ACC112 (cell line): Measurements from ENCODE around the gene CARS1.

Experiments
- H2AFZ ChIP-seq: fragments of 200-600 bp; sonication (generic); one replicate; pipeline ENCODE4 v1.6.0; 2017; ENCODE audit warnings: antibody characterized with exemption, low read length; ENCODE audit not compliant: unreplicated experiment
- H3K27ac ChIP-seq: fragments of 200-600 bp; sonication (generic); 2 replicates; pipeline ENCODE4 v1.5.1; 2014; ENCODE audit warnings: low read depth, mild to moderate bottlenecking, antibody characterized with exemption, low read length, moderate library complexity
- H3K27me3 ChIP-seq: fragments of 200-600 bp; sonication (generic); 2 replicates; pipeline ENCODE4 v1.6.1; 2014; ENCODE audit warnings: mild to moderate bottlenecking, antibody characterized with exemption, low read length, moderate library complexity, mixed read lengths; ENCODE audit not compliant: insufficient read depth
- H3K36me3 ChIP-seq: fragments of 200-600 bp; sonication (generic); 2 replicates; pipeline ENCODE4 v1.6.1; 2016; ENCODE audit warnings: mild to moderate bottlenecking, antibody characterized with exemption, low read length, moderate library complexity, mixed read lengths; ENCODE audit not compliant: insufficient read depth
- H3K4me1 ChIP-seq: fragments of 200-600 bp; sonication (generic); one replicate; pipeline ENCODE4 v1.6.1; 2016; ENCODE audit warnings: low read length, mixed read lengths; ENCODE audit not compliant: insufficient read depth, unreplicated experiment, control insufficient read depth
- H3K4me3 ChIP-seq: fragments of 200-600 bp; sonication (generic); 2 replicates; pipeline ENCODE4 v1.5.1; 2014; ENCODE audit warnings: mild to moderate bottlenecking, low read depth, low read length
- H3K79me2 ChIP-seq: fragments of 200-600 bp; sonication (generic); one replicate; pipeline ENCODE4 v1.6.0; 2016; ENCODE audit warnings: low read length; ENCODE audit not compliant: control insufficient read depth, unreplicated experiment, insufficient read depth

The CARS1 gene

GRCh38 chr11:3056296-3057068, 741 bp downstream of the CARS1 start:
- H3K27ac ChIP-seq = peak overlapping the region; percentile 74
- H3K4me1 ChIP-seq = peaks cover 25% of the 10 kb centered on the region
- no peak overlapping the region for H2AFZ ChIP-seq
- H3K27me3 ChIP-seq = no peaks in the 10 kb centered on the region
- H3K4me3 ChIP-seq = peak overlapping the region; percentile 98
- no peaks in the 10 kb centered on the region for H3K36me3 ChIP-seq
- peaks cover 51% of the 10 kb centered on the region for H3K79me2 ChIP-seq

- no peak overlapping the region; the same call in 1 of the 2 replicates for H3K27ac ChIP-seq
- peaks cover 25% of the 10 kb centered on the region for H3K4me1 ChIP-seq
- peaks cover 57% of the 10 kb centered on the region for H3K79me2 ChIP-seq
- H2AFZ ChIP-seq = no peak overlapping the region
- no peaks in the 10 kb centered on the region for H3K27me3 ChIP-seq
- H3K36me3 ChIP-seq = no peaks in the 10 kb centered on the region
- H3K4me3 ChIP-seq = peak overlapping the region; percentile 98
Observed at GRCh38 chr11:3055891-3056290, 1.3 kb downstream of the CARS1 start.

GRCh38 chr11:3052567-3052966, 4.7 kb downstream of the CARS1 start:
- Histone ChIP-seq H3K27ac (no peak overlapping the region), H3K36me3 (no peaks in the 10 kb centered on the region), H3K27me3 (no peaks in the 10 kb centered on the region), H3K79me2 (peaks cover 82% of the 10 kb centered on the region), H3K4me3 (no peak overlapping the region), H2AFZ (no peak overlapping the region), H3K4me1 (peaks cover 27% of the 10 kb centered on the region)

- H3K36me3 ChIP-seq = no peaks in the 10 kb centered on the region
- H3K4me1 ChIP-seq = peaks cover 27% of the 10 kb centered on the region
- no peaks in the 10 kb centered on the region for H3K27me3 ChIP-seq
- H2AFZ ChIP-seq = no peak overlapping the region
- H3K79me2 ChIP-seq = peaks cover 85% of the 10 kb centered on the region
- H3K4me3 ChIP-seq = no peak overlapping the region
- H3K27ac ChIP-seq = no peak overlapping the region
Observed at GRCh38 chr11:3052109-3052479, 5.1 kb downstream of the CARS1 start.

- Histone ChIP-seq H3K4me1 (peaks cover 27% of the 10 kb centered on the region), H3K4me3 (no peak overlapping the region), H2AFZ (no peak overlapping the region), H3K27ac (no peak overlapping the region), H3K27me3 (no peaks in the 10 kb centered on the region), H3K36me3 (no peaks in the 10 kb centered on the region), H3K79me2 (peaks cover 83% of the 10 kb centered on the region)
Observed at GRCh38 chr11:3051196-3052108, 5.8 kb downstream of the CARS1 start.

- Histone ChIP-seq H3K27ac (peak overlapping the region; percentile 65), H2AFZ (peak overlapping the region; percentile 39), H3K36me3 (no peaks in the 10 kb centered on the region; the same call in 1 of the 2 replicates), H3K4me3 (no peak overlapping the region), H3K27me3 (no peaks in the 10 kb centered on the region), H3K79me2 (peaks cover 83% of the 10 kb centered on the region), H3K4me1 (peaks cover 19% of the 10 kb centered on the region)
Observed at GRCh38 chr11:3050386-3051195, 6.6 kb downstream of the CARS1 start.

GRCh38 chr11:3049430-3050243, 7.6 kb downstream of the CARS1 start:
- peak overlapping the region; percentile 39 for H2AFZ ChIP-seq
- H3K79me2 ChIP-seq = peaks cover 84% of the 10 kb centered on the region
- H3K36me3 ChIP-seq = no peaks in the 10 kb centered on the region; the same call in 1 of the 2 replicates
- H3K4me3 ChIP-seq = peak overlapping the region; percentile 34
- no peaks in the 10 kb centered on the region for H3K27me3 ChIP-seq
- H3K27ac ChIP-seq = peak overlapping the region; percentile 72
- peaks cover 21% of the 10 kb centered on the region for H3K4me1 ChIP-seq

- Histone ChIP-seq H3K79me2 (peaks cover 78% of the 10 kb centered on the region), H3K4me1 (peaks cover 41% of the 10 kb centered on the region), H2AFZ (no peak overlapping the region), H3K4me3 (no peak overlapping the region), H3K27me3 (no peaks in the 10 kb centered on the region), H3K27ac (no peak overlapping the region), H3K36me3 (no peaks in the 10 kb centered on the region; the same call in 1 of the 2 replicates)
Observed at GRCh38 chr11:3047637-3048036, 9.6 kb downstream of the CARS1 start.

GRCh38 chr11:3046641-3047040, 10.6 kb downstream of the CARS1 start:
- Histone ChIP-seq H3K27ac (no peak overlapping the region), H3K36me3 (peaks cover 2% of the 10 kb centered on the region), H3K4me1 (peaks cover 42% of the 10 kb centered on the region), H2AFZ (no peak overlapping the region), H3K4me3 (no peak overlapping the region), H3K79me2 (peaks cover 79% of the 10 kb centered on the region), H3K27me3 (no peaks in the 10 kb centered on the region)
